Hematopoietic multipotent progenitor cell treated with erythropoietin and hydrocortisone succinate and interleukin-3 and kit ligand, for 17 days (in vitro differentiated cells): ENCODE data around the gene ARHGEF16.
A peak's percentile ranks its signal among the peaks of the same experiment; 100 is the strongest.

Source experiments
- DNase-seq: peaks from one replicate; pipeline ENCODE4 v3.0.0-alpha.2; 2015; ENCODE audit warnings: low spot score

Gene ARHGEF16

GRCh38 chr1:3438661-3439180 lies 15.7 kb upstream of the ARHGEF16 start:
- no peak for DNase-seq

DNA sequence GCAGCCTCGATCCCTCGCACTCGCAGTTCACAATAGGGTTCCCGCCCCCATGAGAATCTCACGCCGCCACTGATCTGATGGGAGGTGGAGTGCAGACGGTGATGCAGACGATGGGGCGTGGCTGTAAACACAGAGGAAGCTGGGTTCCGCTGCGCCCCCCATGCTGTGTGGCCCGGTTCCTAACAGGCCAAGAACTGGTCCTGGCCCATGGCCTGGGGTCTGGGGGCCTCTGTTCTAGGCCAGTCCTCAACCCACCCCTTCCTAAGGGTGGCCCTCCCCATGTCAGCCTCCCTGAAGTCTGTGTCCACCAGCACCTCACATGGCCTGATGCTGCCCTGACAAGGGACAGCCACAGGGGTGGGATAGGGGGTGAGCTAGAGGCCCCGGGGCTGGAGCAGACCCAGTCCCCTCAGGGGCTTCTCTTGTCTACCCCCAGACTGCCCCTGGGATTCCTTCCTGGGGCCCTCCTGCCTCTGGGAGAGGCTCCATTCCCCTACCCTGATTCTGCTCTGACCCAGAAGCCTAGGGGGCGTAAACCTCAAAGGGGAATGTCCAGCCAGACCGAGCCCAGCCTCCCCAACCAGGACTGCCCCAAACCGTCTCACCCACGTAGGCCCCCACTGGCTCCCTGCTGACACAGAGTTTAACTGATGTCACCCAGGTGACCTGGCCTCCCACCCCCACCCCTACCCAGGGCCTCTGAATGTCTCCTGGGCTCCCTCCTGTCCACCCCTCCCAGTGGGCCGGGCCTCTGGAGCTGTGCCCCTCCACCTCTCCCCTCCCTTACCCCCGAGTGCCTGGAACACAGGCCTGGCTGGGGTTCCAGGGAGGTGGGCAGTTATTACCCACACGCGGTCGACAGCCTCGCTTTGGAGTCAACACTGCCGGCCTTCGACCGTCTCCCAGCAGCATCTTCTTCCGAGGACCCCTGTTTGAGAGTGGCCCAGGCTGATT lies 14.8 kb upstream of the ARHGEF16 start:
- no peak for DNase-seq

- no peak for DNase-seq
These were observed 14.2 kb upstream of the ARHGEF16 start for GRCh38 chr1:3440300-3440681.

DNA sequence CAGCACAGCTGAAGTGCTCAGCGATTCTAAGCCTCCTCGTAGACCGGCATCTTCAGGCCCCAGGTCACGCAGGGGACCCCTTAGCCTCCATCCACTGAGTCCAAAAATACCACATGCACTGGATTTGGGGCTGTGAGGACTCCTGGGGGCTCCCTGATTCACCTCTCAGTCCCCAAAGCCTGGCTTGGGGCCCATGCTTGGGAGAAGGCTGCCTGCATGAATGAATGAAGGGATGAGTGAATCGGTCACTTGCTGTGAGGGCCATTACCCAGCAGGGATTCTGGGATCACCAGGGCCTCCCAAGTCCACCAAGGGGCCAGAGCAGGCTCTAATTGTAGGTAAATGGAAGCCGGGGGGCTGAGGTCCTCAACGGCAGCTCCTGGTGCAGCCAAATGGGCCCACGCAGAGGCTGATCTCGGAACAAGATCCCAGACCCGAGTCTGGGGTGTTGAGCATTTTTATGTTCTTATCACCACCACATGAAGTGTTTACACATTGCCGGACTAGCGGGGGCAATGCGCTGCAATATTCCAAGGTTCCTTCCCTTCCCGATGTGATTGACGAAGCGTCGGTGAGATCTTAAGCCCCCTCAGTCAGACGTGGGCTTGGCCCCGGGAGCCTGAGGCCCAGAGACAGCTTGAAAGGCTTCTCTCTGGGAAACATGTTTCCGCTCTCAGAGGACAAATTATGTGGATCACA lies 13.6 kb upstream of the ARHGEF16 start:
- no peak for DNase-seq

DNA sequence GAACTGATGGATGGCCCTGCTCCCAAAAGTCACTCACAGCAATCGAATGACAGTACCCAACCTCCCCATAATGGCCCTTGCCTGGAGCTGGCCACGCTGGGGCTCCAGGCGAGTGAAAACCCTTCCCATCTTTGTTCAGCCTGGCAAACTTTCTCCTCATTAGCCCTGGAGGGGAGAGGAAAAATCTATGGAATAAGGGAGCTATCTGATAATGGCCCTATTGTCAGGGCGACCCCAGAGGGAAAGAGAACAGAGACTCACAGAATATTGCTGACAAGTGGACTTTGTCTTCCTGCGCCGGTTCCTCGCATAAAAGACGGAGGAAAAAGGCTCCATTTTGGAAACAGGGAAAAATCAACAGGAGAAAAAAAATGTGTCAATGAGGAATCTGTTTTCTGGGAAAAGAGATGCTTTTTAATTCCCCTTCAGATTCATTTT lies 13.0 kb upstream of the ARHGEF16 start:
- no peak for DNase-seq

DNA sequence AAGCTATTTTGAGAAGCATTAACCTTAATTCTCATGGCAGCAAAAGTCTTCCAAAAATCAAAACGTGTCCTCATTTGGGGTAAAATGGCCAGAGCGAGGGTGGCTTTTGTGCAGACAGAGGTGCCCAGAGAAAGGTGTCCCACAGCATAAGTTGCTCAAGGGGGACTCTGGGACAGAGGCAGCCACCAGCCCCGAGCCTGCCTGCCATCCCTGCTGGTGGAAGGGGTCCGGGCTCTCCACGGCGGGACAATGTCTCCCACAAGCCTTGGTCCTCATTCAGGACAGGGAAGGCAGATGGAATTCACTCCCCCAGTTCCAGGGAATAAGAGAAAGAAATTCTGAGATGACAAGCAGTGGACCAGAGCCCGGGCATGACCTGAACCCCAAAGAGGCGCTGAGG lies 12.6 kb upstream of the ARHGEF16 start:
- DNase-seq = no peak

DNA sequence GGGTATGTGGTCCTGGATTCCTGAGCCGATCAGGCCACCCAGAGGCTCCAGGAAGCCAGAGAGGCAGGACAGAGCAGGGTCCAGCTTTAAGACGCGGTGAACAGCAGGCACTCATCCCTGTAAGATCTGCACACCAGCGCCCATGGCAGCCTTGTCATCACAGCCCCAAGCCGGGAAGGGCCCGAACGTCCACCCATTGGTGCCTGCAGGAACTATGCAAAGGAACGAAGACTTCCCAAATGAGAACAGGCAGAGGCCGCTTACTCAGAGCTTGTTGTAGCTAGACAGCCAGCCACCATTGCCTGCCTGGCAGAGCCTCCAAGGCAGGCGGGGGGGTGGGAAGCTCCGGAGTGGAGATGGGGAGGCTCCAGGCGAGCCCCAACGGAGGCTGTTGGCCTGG lies 12.1 kb upstream of the ARHGEF16 start:
- no peak for DNase-seq

DNA sequence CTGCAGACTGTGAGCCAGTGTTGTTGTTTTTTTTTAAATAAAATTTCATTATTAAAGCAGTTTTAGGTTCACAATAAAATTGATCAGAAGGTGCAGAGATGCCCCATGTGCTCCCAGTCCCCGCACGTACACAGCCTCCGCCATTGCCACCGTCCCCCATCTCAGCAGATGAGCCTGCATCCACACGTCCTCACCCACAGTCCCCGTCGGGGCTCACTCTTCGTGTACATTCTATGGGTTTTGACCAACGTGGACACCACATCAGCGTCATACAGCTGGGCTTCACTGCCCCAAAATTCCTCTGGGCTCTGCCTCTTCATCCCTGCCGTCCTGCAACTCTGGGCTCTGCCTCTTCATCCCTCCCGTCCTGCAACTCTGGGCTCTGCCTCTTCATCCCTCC lies 11.6 kb upstream of the ARHGEF16 start:
- no peak for DNase-seq

DNA sequence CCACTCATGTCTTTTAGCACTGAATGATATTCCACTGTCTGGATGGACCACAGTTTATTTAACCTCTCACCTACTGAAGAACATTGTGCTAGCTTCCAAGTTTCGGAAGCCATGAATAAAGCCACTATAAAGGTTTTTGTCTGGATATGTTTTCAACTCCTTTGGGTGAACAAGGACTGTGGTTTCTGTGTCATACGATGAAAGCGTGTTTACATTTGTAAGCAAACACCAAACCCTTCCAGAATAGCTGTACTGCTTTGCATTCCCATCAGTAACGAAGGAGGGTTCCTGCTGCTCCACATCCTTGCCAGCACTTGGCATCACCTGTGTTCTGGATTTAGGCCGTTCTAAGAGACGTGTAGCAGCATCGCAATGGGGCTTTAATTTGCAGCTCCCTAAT lies 10.7 kb upstream of the ARHGEF16 start:
- DNase-seq = no peak

GRCh38 chr1:3444298-3444697 lies 10.2 kb upstream of the ARHGEF16 start:
- no peak for DNase-seq

GRCh38 chr1:3444736-3445135 lies 9.7 kb upstream of the ARHGEF16 start:
- no peak for DNase-seq

DNA sequence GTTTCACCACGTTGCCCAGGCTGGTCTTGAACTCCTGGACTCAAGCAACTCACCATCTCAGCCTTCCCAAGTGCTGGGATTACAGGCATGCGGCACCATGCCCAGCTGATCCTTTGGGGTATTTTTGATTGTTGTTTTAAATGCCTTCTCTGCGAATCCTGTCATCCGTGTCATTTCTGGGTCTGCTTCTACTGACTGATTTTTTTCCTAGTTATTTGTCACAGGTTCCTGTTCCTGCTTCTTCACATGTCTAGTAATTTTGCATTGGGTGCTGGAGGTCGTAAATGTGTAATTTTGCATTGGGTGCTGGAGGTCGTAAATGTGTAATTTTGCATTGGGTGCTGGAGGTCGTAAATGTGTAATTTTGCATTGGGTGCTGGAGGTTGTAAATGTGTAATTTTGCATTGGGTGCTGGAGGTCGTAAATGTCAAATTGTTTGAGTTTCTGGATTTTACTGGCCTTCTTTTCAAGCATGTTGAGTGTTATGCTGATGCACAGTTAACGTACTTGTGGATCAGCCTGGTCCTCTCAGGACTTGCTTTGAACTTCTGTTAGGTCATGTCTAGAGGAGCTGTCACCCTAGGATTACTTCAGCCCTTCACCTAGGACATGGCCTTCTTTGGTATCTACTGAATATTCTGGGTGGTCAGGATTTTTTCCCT lies 4.1 kb upstream of the ARHGEF16 start:
- no peak for DNase-seq

DNA sequence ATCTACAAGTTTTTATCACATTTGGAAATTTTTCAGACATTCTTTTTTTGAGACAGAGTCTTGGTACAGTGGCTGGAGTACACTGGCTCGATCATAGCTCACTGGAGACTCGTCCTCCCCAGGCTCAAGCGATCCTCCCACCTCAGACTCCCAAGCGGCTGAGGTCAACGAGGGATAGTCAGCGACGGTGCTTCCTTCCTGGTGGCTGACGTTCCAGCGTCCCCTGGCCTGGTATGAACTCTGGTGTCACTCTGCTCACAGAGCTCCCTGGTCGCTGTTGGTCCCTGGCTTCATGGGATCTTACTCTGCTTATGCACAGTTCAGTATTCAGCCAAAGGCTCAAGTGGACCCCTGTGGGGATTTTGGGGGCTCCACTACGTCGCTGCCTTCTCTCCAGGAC lies 3.5 kb upstream of the ARHGEF16 start:
- DNase-seq = no peak

- no peak for DNase-seq
These were observed 2.2 kb upstream of the ARHGEF16 start for GRCh38 chr1:3451994-3452865.

DNA sequence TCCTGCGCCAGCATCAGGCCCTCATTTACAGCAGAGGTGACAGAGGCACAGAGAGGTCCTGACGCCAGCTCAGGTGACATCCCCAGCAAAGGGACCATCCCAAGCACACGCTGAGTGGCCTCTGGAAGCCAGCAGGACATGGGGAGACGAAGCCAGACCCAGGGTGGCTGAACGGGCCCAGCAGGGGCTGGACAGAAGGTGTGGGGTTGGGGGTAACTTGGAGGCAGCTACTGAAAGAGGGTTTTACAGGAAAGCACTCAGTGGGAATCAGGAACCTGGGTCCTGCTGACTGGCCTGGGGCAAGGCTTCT lies 1.6 kb upstream of the ARHGEF16 start:
- DNase-seq = no peak

DNA sequence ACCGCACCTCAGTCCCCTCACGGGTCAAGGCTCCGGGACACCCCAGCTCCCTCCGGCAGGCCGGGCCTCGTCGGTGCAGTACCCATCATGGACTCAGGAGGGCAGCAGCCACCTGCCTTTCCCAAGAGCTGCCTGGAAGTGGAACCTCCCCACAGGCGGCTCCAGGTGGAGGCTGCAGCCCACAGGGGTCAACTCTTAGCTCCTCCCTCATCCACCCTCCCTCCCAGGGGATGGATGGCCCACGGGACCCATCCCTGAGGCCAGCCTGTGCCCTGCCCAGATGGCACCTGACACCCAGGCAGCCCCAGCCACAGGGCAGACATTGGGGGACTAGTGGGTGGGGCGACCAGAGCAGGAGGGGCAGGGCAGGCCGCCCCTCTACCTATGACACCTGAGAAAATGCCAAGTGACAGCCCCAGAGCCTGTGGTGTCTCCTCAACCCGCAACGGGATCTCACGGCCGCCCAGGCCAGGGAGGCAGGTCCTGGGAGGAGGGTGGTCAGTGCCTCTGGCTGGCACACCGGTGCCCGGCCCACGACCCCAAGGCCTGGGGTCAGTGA lies 1.2 kb upstream of the ARHGEF16 start:
- peak; percentile 39 for DNase-seq

DNA sequence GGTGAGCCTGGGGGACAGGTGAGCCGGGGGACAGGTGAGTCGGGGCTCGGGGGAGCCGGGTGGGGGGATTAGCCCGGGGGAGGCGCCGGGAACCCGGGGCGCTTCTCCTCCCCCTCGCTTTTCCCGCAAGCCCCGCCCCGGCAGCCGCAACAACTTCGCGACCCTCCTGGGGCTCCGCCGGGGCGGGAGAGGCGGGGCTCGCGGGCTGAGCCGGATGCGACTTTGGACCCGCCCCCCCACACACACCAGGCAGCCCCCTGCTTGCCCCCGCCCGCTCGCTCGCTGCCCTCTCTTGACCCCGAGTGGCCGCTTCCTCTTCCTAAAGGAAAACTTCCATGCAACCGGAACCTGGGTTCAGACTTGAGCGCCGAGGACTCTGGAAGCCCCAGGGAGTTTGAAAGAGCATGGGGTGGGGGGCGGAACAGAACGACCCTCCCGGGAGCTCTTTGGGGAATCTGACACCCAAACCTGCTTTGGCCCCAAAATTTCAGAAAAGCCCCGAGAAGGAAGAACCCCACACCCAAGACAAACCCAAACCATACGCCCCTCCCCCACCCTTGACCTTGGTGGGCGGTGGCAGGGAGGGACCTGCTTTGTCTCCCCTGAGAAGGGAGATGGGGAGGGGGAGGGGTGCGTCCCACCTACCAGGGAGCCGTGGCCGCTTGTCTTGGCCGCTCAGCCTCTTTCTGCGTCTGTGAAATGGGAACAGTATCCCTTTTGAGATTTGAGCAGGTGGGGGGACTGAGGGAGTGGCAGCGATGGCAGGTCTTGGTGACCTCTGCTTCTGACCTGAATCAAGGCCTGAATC lies 550 bp downstream of the ARHGEF16 start:
- no peak for DNase-seq

DNA sequence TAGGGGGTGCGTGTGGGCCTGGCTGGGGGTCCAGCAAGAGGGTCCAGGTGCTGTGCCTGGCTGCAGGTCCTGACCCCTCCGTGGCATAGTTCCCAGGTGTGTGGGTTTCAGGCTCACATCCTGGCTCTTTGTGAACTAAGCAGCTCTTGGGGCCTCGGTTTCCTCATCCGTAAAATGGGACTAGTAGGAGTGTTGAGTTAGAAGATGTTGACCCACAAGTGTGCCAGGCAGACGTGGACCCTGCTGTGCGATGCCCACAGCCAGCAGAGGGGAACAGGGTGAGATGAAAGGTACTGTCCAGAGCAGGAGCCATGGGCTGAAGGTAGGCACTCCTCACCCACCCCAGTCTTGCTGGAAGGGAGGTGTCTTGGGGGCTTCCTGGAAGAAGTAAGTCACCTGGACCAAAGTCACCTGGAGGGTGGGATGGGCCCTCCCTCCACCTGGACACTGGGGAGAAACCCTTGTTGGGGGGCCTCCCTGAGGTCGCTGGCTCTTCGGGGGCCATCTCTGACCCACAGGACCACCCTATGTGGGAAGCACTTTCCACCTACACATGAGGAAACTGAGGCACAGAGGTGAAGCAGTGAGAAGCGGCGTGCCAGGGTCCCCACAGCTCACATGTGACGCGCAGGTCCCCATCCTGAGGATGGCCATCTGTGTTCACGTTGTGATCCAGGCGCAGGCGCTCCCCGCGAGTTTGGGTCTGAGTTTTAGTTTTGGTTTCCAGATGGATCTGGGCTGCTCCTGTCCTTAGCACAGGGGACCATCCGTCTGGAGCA lies 1.4 kb downstream of the ARHGEF16 start:
- no peak for DNase-seq

- no peak for DNase-seq
These were observed 2.0 kb downstream of the ARHGEF16 start for GRCh38 chr1:3456449-3456963.
